ENCODE measurements around the gene PPFIBP2.

GRCh38 chr11:7534042-7534378 is 20.2 kb downstream of the PPFIBP2 start:
- TF ChIP-seq CTCF (IDR thresholded peaks at IDR 0.05), result no peak
- no peak for TF ChIP-seq POLR2A (IDR thresholded peaks at IDR 0.05)

Data from thyroid gland (tissue), 4 donors.